HEK293 (cell line): ENCODE measurements around the gene GPHA2.

ENCODE experiments used
- CTCF ChIA-PET: fragments of 350-600 bp; formaldehyde crosslinking; extraction: SDS; loops from one replicate; lab custom pipeline; 2021; ENCODE audit warnings: antibody characterized with exemption; lab: Yijun Ruan, JAX
- POLR2A ChIA-PET: fragments of 300-600 bp; formaldehyde crosslinking; extraction: SDS; loops from one replicate; lab custom pipeline; 2020; ENCODE audit warnings: antibody characterized with exemption, inconsistent platforms; lab: Yijun Ruan, JAX
- H3K27ac ChIP-seq: fragments of 200-500 bp; sonication (Bioruptor generic); 2 replicates; pipeline ENCODE4 v1.5.1; 2014; ENCODE audit warnings: low read depth, low read length, control low read depth, inconsistent platforms; ENCODE audit errors: extremely low read depth
- H3K36me3 ChIP-seq, 2 experiments: fragments of 200-500 bp in 1 of 2; sonication (Bioruptor generic) in 1 of 2; 1 replicate in 1 of 2; 2 replicates in 1 of 2; pipeline ENCODE4 v1.5.1; 2014 to 2017; ENCODE audit warnings: inconsistent platforms in 2 of 2, low read length in 2 of 2; ENCODE audit not compliant: control insufficient read depth in 2 of 2, insufficient read depth in 1 of 2
- H3K4me1 ChIP-seq: fragments of 200-500 bp; sonication (Bioruptor generic); 2 replicates; pipeline ENCODE4 v1.5.1; 2014; ENCODE audit warnings: mild to moderate bottlenecking, low read length, inconsistent platforms; ENCODE audit not compliant: control insufficient read depth, insufficient read depth
- H3K4me3 ChIP-seq: 2 replicates; pipeline ENCODE4 v1.5.1; 2011; ENCODE audit warnings: low read depth, mild to moderate bottlenecking, control low read depth, low read length, moderate library complexity
- H3K9me3 ChIP-seq: fragments of 200-500 bp; sonication (Bioruptor generic); 2 replicates; pipeline ENCODE4 v1.5.1; 2014; ENCODE audit warnings: low read depth, low read length, inconsistent platforms; ENCODE audit not compliant: control insufficient read depth, insufficient read depth
- BCL11B ChIP-seq: fragments of 450-650 bp; formaldehyde crosslinking; IDR thresholded peaks from 2 replicates; pipeline ENCODE4 v1.5.1; 2016; ENCODE audit warnings: low read depth, missing biosample characterization, missing genetic modification characterization
- HOXD13 ChIP-seq: sonication (generic); formaldehyde crosslinking; IDR thresholded peaks from 2 replicates; pipeline ENCODE4 v1.8.0; 2022; ENCODE audit warnings: missing genetic modification reagents, borderline replicate concordance
- TRIM28 ChIP-seq: IDR thresholded peaks from 2 replicates; pipeline ENCODE4 v1.6.1; 2011; ENCODE audit warnings: low read length, control low read depth, borderline replicate concordance
- ZBTB20 ChIP-seq: fragments of 450-650 bp; formaldehyde crosslinking; IDR thresholded peaks from 2 replicates; pipeline ENCODE4 v1.5.1; 2016; ENCODE audit warnings: missing biosample characterization, missing genetic modification characterization
- ZNF121 ChIP-seq: fragments of 450-650 bp; formaldehyde crosslinking; IDR thresholded peaks from 2 replicates; pipeline ENCODE4 v1.5.1; 2016; ENCODE audit warnings: missing biosample characterization, missing genetic modification characterization
- ZNF132 ChIP-seq: fragments of 450-650 bp; formaldehyde crosslinking; IDR thresholded peaks from 2 replicates; pipeline ENCODE4 v1.5.1; 2017; ENCODE audit warnings: missing biosample characterization, missing genetic modification characterization, borderline replicate concordance
- ZNF157 ChIP-seq: fragments of 450-650 bp; formaldehyde crosslinking; IDR thresholded peaks from 2 replicates; pipeline ENCODE4 v1.5.1; 2016; ENCODE audit warnings: missing biosample characterization, missing genetic modification characterization
- ZNF521 ChIP-seq: fragments of 450-650 bp; formaldehyde crosslinking; IDR thresholded peaks from 2 replicates; pipeline ENCODE4 v1.5.1; 2017; ENCODE audit warnings: missing biosample characterization, mild to moderate bottlenecking, missing genetic modification characterization
- ZNF544 ChIP-seq: fragments of 450-650 bp; formaldehyde crosslinking; IDR thresholded peaks from 2 replicates; pipeline ENCODE4 v1.5.0; 2017; ENCODE audit warnings: missing biosample characterization, missing genetic modification characterization
- ZNF585B ChIP-seq: fragments of 450-650 bp; formaldehyde crosslinking; IDR thresholded peaks from 2 replicates; pipeline ENCODE4 v1.5.1; 2016; ENCODE audit warnings: missing biosample characterization, missing genetic modification characterization
- TF ChIP-seq, protein P1 (sequence below): fragments of 450-650 bp; formaldehyde crosslinking; IDR thresholded peaks from 2 replicates; pipeline ENCODE4 v1.5.1; 2016; ENCODE audit warnings: missing biosample characterization, missing genetic modification characterization
- TF ChIP-seq, protein P2 (sequence below): fragments of 450-650 bp; formaldehyde crosslinking; IDR thresholded peaks from 2 replicates; pipeline ENCODE4 v1.5.1; 2016; ENCODE audit warnings: missing biosample characterization, missing genetic modification characterization
- TF ChIP-seq, protein P3 (sequence below): fragments of 450-650 bp; formaldehyde crosslinking; IDR thresholded peaks from 2 replicates; pipeline ENCODE4 v1.5.1; 2016; ENCODE audit warnings: missing biosample characterization, missing genetic modification characterization
- TF ChIP-seq, protein P4 (sequence below): fragments of 450-650 bp; formaldehyde crosslinking; IDR thresholded peaks from 2 replicates; pipeline ENCODE4 v1.5.1; 2017; ENCODE audit warnings: missing biosample characterization, missing genetic modification characterization

GPHA2 gene

DNA sequence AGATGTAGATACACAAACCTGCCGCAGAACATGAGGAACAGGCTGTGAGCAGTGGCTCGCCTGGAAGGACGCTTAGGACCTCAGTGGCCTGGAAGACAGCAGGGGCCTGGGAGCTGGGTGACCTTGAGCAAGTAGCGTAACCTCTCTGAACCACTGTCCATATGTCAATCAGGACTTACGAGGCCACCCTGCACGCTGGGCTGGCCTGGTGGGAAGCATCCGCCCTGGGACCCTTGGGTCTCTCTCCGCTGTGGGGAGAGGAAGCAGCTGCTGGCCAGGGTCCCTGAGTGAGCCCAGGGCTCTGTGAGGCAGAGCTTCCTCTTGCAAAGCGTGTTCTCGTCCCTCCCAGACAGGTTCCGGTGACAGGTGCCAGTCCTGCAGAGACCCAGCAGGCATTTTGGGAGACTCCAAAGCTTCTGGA is 43.3 kb downstream of the GPHA2 start (continued):
- TF ChIP-seq, protein P1, sequence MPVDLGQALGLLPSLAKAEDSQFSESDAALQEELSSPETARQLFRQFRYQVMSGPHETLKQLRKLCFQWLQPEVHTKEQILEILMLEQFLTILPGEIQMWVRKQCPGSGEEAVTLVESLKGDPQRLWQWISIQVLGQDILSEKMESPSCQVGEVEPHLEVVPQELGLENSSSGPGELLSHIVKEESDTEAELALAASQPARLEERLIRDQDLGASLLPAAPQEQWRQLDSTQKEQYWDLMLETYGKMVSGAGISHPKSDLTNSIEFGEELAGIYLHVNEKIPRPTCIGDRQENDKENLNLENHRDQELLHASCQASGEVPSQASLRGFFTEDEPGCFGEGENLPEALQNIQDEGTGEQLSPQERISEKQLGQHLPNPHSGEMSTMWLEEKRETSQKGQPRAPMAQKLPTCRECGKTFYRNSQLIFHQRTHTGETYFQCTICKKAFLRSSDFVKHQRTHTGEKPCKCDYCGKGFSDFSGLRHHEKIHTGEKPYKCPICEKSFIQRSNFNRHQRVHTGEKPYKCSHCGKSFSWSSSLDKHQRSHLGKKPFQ (tag by site-specific recombination): no peak
- TF ChIP-seq TRIM28: no peak
- TF ChIP-seq, all 188 proteins: peak for 0

DNA sequence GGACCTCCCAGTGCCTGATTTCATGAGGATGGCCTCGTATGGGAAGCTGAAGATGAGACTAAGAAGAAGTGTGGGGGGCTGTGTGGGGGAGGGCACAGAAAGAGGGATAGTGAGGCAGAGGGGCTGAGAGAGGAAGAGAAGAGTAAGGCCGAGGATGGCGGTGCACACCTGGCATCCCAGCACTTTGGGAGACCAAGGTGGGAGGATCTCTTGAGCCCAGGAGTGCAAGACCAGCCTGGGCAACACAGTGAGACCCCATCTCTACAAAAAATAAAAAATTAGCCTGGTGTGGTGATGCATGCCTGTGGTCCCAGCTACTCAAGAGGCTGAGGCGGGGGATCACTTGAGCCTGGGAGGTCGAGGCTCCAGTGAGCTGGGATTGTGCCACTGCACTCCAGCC is 43.8 kb downstream of the GPHA2 start:
- no peak overlapping the region for H3K27ac ChIP-seq
- TF ChIP-seq ZNF544 (tag by site-specific recombination) (no peak), ZNF121 (tag by site-specific recombination) (peak; percentile 83), BCL11B (tag by site-specific recombination) (no peak), ZNF585B (no peak)
- TF ChIP-seq, all 188 proteins: peak for 1
- Histone ChIP-seq H3K4me1 (no peaks in the 10 kb centered on the region), H3K4me3 (no peak overlapping the region), H3K9me3 (no peaks in the 10 kb centered on the region), H3K36me3 (peaks cover 0 to 20% of the 10 kb centered on the region in 2 experiments; a peak in 1 of 3 replicates)
- ChIA-PET POLR2A (no interaction called here), CTCF (interaction anchor here (0.6 to 9.4 kb wide), 6 partner anchors 10 to 105 kb away, joined by 3 to 111 read pairs (median 4); partner anchors contain the start of gene BATF2)

DNA sequence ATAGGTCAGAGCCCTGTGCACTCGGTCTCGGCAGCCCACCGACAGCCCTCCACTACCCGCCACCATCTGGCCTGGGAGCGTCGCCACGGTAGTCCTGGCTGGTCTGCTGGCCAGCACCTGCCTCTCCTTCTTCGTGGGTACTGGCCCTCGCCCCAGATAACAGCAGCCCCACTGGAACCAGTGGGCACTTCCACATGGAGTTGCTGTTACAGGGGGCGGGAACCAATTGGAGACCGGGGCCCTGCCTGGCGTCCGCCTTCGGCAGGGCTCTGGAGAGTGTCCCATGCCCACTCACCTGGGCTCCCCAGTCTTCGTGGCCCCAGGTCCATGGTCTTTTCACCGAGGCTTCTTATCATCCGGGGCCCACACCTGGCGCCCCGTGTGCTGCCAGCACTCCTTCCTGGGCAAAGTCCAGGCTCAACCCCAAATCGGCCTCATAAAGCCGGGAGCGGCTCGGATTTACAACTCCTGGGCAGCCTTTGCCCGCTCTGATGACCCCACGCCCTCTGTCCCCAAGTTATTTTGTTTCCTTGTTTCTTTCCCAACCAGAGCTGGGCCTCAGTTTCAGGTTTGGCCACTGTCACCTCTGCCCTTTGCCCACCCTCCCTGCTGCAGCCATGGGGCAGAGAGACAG is 44.4 kb downstream of the GPHA2 start:
- CTCF ChIA-PET: interaction anchor here (0.6 to 9.4 kb wide), 6 partner anchors 11 to 106 kb away, joined by 3 to 111 read pairs (median 4); partner anchors contain the start of gene BATF2
- H3K27ac ChIP-seq: no peak overlapping the region
- no peak overlapping the region for H3K4me3 ChIP-seq
- H3K4me1 ChIP-seq: no peaks in the 10 kb centered on the region
- H3K9me3 ChIP-seq: no peaks in the 10 kb centered on the region
- TF ChIP-seq ZNF132 (tag by site-specific recombination) (no peak), HOXD13 (CRISPR knock-in tag) (no peak), ZNF157 (tag by site-specific recombination) (no peak), ZBTB20 (tag by site-specific recombination) (no peak), ZNF521 (tag by site-specific recombination) (no peak)
- TF ChIP-seq, protein P2, sequence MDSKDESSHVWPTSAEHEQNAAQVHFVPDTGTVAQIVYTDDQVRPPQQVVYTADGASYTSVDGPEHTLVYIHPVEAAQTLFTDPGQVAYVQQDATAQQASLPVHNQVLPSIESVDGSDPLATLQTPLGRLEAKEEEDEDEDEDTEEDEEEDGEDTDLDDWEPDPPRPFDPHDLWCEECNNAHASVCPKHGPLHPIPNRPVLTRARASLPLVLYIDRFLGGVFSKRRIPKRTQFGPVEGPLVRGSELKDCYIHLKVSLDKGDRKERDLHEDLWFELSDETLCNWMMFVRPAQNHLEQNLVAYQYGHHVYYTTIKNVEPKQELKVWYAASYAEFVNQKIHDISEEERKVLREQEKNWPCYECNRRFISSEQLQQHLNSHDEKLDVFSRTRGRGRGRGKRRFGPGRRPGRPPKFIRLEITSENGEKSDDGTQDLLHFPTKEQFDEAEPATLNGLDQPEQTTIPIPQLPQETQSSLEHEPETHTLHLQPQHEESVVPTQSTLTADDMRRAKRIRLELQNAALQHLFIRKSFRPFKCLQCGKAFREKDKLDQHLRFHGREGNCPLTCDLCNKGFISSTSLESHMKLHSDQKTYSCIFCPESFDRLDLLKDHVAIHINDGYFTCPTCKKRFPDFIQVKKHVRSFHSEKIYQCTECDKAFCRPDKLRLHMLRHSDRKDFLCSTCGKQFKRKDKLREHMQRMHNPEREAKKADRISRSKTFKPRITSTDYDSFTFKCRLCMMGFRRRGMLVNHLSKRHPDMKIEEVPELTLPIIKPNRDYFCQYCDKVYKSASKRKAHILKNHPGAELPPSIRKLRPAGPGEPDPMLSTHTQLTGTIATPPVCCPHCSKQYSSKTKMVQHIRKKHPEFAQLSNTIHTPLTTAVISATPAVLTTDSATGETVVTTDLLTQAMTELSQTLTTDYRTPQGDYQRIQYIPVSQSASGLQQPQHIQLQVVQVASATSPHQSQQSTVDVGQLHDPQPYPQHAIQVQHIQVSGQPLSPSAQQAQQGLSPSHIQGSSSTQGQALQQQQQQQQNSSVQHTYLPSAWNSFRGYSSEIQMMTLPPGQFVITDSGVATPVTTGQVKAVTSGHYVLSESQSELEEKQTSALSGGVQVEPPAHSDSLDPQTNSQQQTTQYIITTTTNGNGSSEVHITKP (tag by site-specific recombination): no peak
- TF ChIP-seq, protein P3, sequence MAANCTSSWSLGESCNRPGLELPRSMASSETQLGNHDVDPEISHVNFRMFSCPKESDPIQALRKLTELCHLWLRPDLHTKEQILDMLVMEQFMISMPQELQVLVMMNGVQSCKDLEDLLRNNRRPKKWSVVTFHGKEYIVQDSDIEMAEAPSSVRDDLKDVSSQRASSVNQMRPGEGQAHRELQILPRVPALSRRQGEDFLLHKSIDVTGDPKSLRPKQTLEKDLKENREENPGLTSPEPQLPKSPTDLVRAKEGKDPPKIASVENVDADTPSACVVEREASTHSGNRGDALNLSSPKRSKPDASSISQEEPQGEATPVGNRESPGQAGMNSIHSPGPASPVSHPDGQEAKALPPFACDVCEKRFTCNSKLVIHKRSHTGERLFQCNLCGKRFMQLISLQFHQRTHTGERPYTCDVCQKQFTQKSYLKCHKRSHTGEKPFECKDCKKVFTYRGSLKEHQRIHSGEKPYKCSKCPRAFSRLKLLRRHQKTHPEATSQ: no peak
- TF ChIP-seq, protein P4, sequence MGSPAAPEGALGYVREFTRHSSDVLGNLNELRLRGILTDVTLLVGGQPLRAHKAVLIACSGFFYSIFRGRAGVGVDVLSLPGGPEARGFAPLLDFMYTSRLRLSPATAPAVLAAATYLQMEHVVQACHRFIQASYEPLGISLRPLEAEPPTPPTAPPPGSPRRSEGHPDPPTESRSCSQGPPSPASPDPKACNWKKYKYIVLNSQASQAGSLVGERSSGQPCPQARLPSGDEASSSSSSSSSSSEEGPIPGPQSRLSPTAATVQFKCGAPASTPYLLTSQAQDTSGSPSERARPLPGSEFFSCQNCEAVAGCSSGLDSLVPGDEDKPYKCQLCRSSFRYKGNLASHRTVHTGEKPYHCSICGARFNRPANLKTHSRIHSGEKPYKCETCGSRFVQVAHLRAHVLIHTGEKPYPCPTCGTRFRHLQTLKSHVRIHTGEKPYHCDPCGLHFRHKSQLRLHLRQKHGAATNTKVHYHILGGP (tag by site-specific recombination): no peak
- peaks cover 0 to 15% of the 10 kb centered on the region in 2 experiments; a peak in 1 of 3 replicates for H3K36me3 ChIP-seq
- POLR2A ChIA-PET: interaction anchor here (0.6 kb wide), 1 partner anchor 130 kb away, joined by 8 read pairs; no protein-coding TSS in a partner anchor
